Hepatocyte (in vitro differentiated cells): ENCODE results near the gene PROZ. TPM values are rescaled to one million over a fixed set of nuclear protein-coding genes. Genes with fewer than 3 reads are reported as not detected.

ENCODE experiments used
- DNase-seq: peaks from one replicate; pipeline ENCODE4 v3.0.0-alpha.2; 2016; ENCODE audit warnings: low spot score
- H2AFZ ChIP-seq: fragments of 200-600 bp; sonication (generic); 2 replicates; pipeline ENCODE4 v1.6.0; 2016; ENCODE audit warnings: antibody characterized with exemption, mild to moderate bottlenecking
- H3K27ac ChIP-seq: fragments of 200-600 bp; sonication (generic); 2 replicates; pipeline ENCODE4 v1.5.1; 2016; ENCODE audit warnings: mild to moderate bottlenecking
- H3K27me3 ChIP-seq: fragments of 200-600 bp; sonication (generic); 2 replicates; pipeline ENCODE4 v1.6.1; 2016
- H3K36me3 ChIP-seq: fragments of 200-600 bp; sonication (generic); replicated peaks from 2 replicates; pipeline ENCODE4 v1.5.1; 2016; ENCODE audit warnings: low read depth; ENCODE audit not compliant: insufficient read depth
- H3K4me1 ChIP-seq: fragments of 200-600 bp; sonication (generic); 2 replicates; pipeline ENCODE4 v1.5.1; 2016; ENCODE audit warnings: mild to moderate bottlenecking, moderate library complexity; ENCODE audit not compliant: insufficient read depth
- H3K4me2 ChIP-seq: fragments of 200-600 bp; sonication (generic); 2 replicates; pipeline ENCODE4 v1.6.0; 2016
- H3K4me3 ChIP-seq: fragments of 200-600 bp; sonication (generic); 2 replicates; pipeline ENCODE4 v1.5.1; 2016; ENCODE audit warnings: mild to moderate bottlenecking
- H3K79me2 ChIP-seq: fragments of 200-600 bp; sonication (generic); 2 replicates; pipeline ENCODE4 v1.6.0; 2017; ENCODE audit warnings: mild to moderate bottlenecking
- H3K9me2 ChIP-seq: fragments of 200-600 bp; sonication (generic); replicated peaks from 2 replicates; pipeline ENCODE4 v1.6.0; 2017; ENCODE audit warnings: mild to moderate bottlenecking; ENCODE audit not compliant: insufficient read depth
- H3K9me3 ChIP-seq: fragments of 200-600 bp; sonication (generic); 2 replicates; pipeline ENCODE4 v1.5.1; 2016; ENCODE audit warnings: low read depth, mild to moderate bottlenecking
- H4K20me1 ChIP-seq: fragments of 200-600 bp; sonication (generic); 2 replicates; pipeline ENCODE4 v1.6.0; 2016; ENCODE audit warnings: mild to moderate bottlenecking; ENCODE audit not compliant: insufficient read depth, poor library complexity, severe bottlenecking
- EZH2 ChIP-seq: fragments of 200-600 bp; sonication (generic); IDR thresholded peaks from 2 replicates; pipeline ENCODE4 v1.6.1; 2016; ENCODE audit warnings: antibody characterized with exemption, mild to moderate bottlenecking, borderline replicate concordance
- EZH2phosphoT487 ChIP-seq: fragments of 200-600 bp; sonication (generic); IDR thresholded peaks from one replicate; pipeline ENCODE4 v1.6.1; 2018; ENCODE audit warnings: antibody characterized with exemption, mild to moderate bottlenecking, low read depth, moderate library complexity; ENCODE audit not compliant: unreplicated experiment, severe bottlenecking
- WGBS: methylation state at CpG from one replicate; pipeline ENCODE4 v1.1.6; 2016; ENCODE audit warnings: low lambda C conversion rate; ENCODE audit errors: missing lambda C conversion rate; 5-methylcytosine and 5-hydroxymethylcytosine counted together
- polyA plus RNA-seq: library from polyadenylated mRNA; unstranded; fragments of >200 nt; fragmentation: Nextera tagmentation; extraction: Ambion mirVana; gene quantifications from 2 replicates; pipeline ENCODE4 v1.2.1, GENCODE V29; 2016
- total RNA-seq: library from RNA; depleted of rRNA; stranded (reverse); fragments of >200 nt; gene quantifications from 2 replicates; pipeline ENCODE4 v1.2.3, GENCODE V29; 2014
- TF ChIP-seq, protein P1 (sequence below): fragments of 200-600 bp; sonication (generic); IDR thresholded peaks from 2 replicates; pipeline ENCODE4 v1.5.1; 2016; ENCODE audit warnings: antibody characterized with exemption, mild to moderate bottlenecking; ENCODE audit not compliant: poor library complexity

PROZ gene
- total and polyA plus RNA-seq, 2 experiments from 2014 or later: 4.7 TPM

DNA sequence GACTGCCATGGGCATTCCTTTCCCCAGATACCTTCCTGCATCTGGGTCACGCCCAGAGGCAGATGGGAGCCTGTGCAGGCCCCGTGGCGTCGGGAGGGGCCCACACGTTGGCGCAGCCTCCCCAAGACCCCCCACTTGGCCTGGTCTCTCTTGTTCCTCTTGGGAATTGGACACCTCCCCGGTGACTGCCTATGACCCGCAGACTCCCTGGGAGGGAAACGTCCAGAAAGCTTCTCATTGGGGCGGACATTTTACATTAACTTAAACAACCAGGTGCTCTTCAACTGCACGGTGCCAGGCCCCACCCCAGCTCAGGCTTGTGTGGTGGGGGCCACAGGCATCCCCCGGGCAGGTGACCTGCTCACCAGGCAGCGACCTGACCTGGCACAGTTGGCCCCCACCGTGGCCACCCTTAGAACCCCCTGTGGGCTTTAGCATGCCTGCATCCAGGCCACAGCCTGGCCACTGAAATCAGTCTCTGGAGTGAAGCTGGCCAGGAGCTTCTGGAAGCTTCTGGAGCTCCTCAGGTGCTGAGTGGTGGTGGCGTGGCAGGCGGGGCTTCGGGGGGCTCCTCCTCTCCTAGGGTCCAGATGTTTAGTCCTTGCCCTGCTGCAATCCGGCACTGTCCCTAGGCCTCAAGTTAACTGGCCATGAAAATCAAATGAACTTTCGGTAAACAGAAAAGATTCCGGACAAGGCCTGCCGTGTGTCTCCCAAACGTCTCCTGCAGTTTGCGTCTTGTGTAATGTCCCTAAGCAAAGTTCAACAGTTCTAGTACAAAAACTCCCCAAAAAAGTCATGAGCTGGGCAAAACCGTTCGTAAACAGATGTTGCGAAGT, 8.5 kb upstream of the PROZ start:
- H3K4me2 ChIP-seq: no peak overlapping the region
- H3K27ac ChIP-seq: no peak overlapping the region
- no peaks in the 10 kb centered on the region for H3K27me3 ChIP-seq
- no peak overlapping the region for H3K4me3 ChIP-seq
- peaks cover 13% of the 10 kb centered on the region for H3K4me1 ChIP-seq
- DNase-seq: no peak
- 94% methylated on average over 26 of the region's 26 CpGs for WGBS
- H3K36me3 ChIP-seq: no peaks in the 10 kb centered on the region
- H4K20me1 ChIP-seq: no peaks in the 10 kb centered on the region
- no peaks in the 10 kb centered on the region for H3K79me2 ChIP-seq
- no peaks in the 10 kb centered on the region for H3K9me3 ChIP-seq
- H3K9me2 ChIP-seq: no peaks in the 10 kb centered on the region
- H2AFZ ChIP-seq: no peak overlapping the region
- TF ChIP-seq, protein P1, sequence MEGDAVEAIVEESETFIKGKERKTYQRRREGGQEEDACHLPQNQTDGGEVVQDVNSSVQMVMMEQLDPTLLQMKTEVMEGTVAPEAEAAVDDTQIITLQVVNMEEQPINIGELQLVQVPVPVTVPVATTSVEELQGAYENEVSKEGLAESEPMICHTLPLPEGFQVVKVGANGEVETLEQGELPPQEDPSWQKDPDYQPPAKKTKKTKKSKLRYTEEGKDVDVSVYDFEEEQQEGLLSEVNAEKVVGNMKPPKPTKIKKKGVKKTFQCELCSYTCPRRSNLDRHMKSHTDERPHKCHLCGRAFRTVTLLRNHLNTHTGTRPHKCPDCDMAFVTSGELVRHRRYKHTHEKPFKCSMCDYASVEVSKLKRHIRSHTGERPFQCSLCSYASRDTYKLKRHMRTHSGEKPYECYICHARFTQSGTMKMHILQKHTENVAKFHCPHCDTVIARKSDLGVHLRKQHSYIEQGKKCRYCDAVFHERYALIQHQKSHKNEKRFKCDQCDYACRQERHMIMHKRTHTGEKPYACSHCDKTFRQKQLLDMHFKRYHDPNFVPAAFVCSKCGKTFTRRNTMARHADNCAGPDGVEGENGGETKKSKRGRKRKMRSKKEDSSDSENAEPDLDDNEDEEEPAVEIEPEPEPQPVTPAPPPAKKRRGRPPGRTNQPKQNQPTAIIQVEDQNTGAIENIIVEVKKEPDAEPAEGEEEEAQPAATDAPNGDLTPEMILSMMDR: no peak

DNA sequence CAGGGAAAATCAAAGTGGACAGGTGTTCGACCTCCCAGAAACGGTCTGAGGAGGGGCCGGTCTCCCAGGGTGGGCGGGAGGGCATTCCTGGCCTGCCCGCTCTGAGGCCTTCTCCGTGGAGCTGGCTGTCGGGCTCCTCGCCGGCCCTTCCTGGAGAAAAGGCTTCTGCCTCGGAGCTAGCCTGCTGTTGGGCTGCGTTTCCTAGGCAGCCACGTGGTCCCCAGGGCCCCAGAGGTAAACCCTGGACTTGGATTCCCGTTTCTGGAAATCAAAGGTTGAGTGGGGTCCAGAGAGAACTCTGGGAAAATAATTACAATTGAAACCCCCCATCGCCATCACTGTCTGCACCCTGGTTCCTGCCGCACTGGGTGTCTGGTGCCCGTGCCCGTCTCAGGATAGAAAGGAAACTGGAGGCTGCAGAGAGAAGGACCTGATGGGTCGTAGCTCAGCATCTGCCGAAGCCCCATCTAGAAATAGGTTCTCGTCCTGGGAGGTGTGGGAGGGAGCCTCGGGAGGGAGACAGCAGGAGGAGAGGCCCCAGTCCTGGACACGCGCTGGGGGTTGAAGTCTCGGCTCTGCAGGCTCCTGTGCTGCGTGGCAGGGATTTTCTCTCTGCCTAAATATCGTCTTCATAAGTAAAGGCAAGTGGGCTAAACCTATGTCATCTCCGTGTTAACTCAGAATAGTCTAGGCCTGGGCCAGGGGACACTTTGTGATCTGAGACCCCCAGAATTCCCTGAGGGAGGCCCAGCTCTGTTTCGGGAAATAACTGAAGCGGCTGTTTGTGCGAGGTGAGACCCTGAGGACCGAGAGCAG, 7.7 kb upstream of the PROZ start:
- Histone ChIP-seq H3K27ac (peak overlapping the region; percentile 23), H3K9me2 (no peaks in the 10 kb centered on the region), H2AFZ (no peak overlapping the region), H3K27me3 (no peaks in the 10 kb centered on the region), H3K4me1 (peaks cover 13% of the 10 kb centered on the region), H3K9me3 (no peaks in the 10 kb centered on the region), H3K4me3 (no peak overlapping the region), H3K79me2 (no peaks in the 10 kb centered on the region), H4K20me1 (no peaks in the 10 kb centered on the region), H3K4me2 (no peak overlapping the region), H3K36me3 (no peaks in the 10 kb centered on the region)
- WGBS: 89% methylated on average over 30 of the region's 31 CpGs
- TF ChIP-seq EZH2 (no peak), EZH2phosphoT487 (no peak)
- TF ChIP-seq, protein P1: no peak
- no peak for DNase-seq

DNA sequence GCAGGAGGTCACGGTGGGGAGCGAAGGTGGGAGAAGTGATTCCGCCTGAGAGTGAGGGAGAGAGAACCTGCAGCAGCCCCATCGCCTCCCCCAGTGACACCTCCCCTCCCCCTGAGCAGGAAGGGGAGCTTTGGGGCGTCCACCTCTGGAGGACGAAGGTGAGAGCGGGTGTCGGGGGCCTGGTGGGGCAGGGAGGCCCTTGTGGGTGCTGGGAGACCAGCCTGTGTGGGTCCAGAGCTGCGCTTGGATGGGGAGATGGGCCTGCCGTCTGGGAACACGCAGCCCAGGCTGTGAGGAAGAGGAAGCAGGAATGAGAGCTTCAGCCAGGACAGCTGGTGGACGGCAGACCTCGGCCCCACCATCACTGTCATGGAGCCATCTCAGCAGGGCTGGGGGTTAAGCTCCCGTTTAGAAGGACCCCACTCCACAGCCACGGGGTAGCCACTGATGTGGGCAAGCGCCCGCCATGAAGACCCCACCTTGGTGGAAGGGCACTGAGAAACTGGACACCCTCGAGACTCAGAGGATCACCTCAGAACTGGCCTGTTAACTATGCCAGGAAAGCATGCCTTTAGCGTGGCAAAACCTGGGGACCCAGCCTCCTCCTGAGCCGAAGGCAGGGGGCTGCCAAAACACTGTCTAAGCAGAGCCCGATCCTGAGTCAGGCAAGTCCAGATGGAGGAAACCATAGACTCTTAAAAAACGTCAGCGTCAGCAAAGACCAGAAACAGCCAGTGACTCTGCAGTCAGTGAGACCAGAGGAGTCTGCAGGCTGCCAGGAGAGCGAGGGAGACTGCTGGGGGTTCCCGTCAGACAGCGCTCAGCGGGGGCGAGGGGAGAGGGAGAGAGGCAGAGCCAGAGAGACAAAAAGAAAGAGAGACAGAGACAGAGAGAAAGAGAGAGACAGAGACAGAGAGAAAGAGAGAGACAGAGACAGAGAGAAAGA, 6.4 kb upstream of the PROZ start:
- Histone ChIP-seq H3K4me1 (peaks cover 13% of the 10 kb centered on the region), H3K4me3 (peak overlapping the region; percentile 0), H3K9me3 (no peaks in the 10 kb centered on the region), H3K27me3 (no peaks in the 10 kb centered on the region), H3K4me2 (peak overlapping the region; percentile 72), H3K9me2 (no peaks in the 10 kb centered on the region), H4K20me1 (no peaks in the 10 kb centered on the region), H3K36me3 (no peaks in the 10 kb centered on the region), H3K79me2 (no peaks in the 10 kb centered on the region), H2AFZ (peak overlapping the region; percentile 31), H3K27ac (peak overlapping the region; percentile 94)
- DNase-seq: peak; percentile 61
- WGBS: 68% methylated on average over 28 of the region's 28 CpGs
- TF ChIP-seq EZH2 (no peak), EZH2phosphoT487 (no peak)
- TF ChIP-seq, protein P1: no peak
